DOHH2 (cell line): ENCODE results near the gene GPX4.

Experiments
- EZH2phosphoT487 ChIP-seq: fragments of 200-600 bp; sonication (generic); IDR thresholded peaks from 2 replicates; pipeline ENCODE4 v1.6.1; 2017; ENCODE audit warnings: borderline replicate concordance, mild to moderate bottlenecking, antibody characterized with exemption, low read length, moderate library complexity, mixed read lengths
- TF ChIP-seq, protein P1 (sequence below): fragments of 200-600 bp; sonication (generic); IDR thresholded peaks from one replicate; pipeline ENCODE4 v1.5.1; 2014; ENCODE audit warnings: antibody characterized with exemption, mild to moderate bottlenecking, low read depth, low read length; ENCODE audit not compliant: poor library complexity, severe bottlenecking

DNA sequence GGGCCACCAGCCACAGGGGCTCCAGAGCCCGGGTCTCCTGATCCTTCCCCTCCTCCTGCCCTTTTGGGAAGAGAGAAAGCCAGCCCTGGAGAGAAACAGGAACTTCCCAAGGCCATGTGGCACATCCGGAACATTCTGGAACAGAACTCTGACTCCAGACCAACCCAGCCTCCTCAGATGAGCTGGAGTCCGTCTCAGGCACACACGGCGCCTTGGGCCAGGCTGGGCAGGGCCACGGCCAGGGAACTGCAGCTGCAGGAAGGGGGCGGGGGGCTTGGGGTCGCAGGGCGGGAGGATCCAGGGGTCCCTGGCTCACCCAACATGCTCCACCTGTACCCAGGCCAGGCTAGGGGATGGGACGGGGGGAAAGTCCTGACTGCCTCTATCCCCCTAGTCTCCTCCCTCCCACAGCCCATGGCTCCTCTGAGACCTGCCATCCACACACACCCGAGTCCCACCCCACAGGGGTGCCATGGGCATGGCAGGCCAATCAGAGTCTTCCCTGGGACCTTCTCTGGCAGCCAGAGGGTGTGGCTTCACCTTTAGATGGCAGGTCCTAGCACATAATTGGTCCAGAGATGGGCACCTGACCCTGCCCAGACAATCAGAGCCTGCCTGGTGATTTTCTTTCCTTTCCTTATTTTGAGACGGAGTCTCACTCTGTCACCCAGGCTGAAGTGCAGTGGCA lies 47.4 kb downstream of the GPX4 start:
- TF ChIP-seq, protein P1, sequence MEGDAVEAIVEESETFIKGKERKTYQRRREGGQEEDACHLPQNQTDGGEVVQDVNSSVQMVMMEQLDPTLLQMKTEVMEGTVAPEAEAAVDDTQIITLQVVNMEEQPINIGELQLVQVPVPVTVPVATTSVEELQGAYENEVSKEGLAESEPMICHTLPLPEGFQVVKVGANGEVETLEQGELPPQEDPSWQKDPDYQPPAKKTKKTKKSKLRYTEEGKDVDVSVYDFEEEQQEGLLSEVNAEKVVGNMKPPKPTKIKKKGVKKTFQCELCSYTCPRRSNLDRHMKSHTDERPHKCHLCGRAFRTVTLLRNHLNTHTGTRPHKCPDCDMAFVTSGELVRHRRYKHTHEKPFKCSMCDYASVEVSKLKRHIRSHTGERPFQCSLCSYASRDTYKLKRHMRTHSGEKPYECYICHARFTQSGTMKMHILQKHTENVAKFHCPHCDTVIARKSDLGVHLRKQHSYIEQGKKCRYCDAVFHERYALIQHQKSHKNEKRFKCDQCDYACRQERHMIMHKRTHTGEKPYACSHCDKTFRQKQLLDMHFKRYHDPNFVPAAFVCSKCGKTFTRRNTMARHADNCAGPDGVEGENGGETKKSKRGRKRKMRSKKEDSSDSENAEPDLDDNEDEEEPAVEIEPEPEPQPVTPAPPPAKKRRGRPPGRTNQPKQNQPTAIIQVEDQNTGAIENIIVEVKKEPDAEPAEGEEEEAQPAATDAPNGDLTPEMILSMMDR: no peak
- TF ChIP-seq EZH2phosphoT487: no peak
